Adrenal gland (tissue), 5 donors: ENCODE measurements around the gene AHCY.

Source experiments
- POLR2A ChIP-seq, 2 donors: fragments of 450-650 bp; IDR thresholded peaks; one replicate each; pipeline ENCODE4 v1.6.1; 2017; ENCODE audit warnings: antibody characterized with exemption in 2 of 2, mild to moderate bottlenecking in 2 of 2, moderate library complexity in 1 of 2
- TF ChIP-seq, protein P1 (sequence below), 6 experiments: fragments of 450-650 bp in 4 of 6; fragments of 200-600 bp in 2 of 6; sonication (generic) in 1 of 6; IDR thresholded peaks; 1 replicate in 5 of 6; 2 replicates in 1 of 6; pipeline versions ENCODE4 v1.5.1 to v1.8.0; 2016 to 2021; ENCODE audit warnings: antibody characterized with exemption in 6 of 6, mild to moderate bottlenecking in 2 of 6, moderate library complexity in 1 of 6
- donor health status: DM: no; HTN: no; CAD: no.

DNA sequence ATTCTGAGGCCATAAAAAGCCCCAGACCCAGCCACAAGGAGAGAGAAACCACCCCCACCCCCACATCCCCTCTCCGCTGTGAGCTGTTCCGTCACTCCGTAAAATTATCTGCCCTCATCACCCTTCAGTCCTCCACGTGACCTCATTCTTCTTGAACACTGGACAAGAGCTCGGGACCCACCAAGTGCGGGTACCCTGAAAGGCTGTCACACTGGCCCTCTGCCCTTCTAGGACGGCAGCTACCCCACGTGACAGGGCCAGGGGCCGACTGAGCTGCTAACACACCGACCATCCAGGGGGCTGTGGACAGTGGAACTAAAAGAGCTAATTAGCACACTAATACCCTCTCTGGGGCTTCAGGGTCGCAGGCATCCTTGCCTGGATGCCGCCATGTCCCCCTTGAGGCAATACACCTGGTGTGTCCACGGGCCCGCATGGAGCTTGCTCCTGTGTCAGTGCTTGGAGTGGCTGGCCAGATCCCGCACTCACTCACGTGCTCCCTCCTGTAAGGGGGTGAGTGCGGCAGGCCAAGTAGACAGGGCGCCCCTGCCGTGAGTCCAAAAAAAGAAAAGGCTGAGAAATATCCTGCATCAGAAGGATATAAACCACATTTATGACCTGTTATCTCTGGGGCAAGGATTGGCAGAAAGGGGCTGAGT lies 29.2 kb upstream of the AHCY start:
- TF ChIP-seq POLR2A (IDR thresholded peaks at IDR 0.05), result no peak
- TF ChIP-seq, protein P1, sequence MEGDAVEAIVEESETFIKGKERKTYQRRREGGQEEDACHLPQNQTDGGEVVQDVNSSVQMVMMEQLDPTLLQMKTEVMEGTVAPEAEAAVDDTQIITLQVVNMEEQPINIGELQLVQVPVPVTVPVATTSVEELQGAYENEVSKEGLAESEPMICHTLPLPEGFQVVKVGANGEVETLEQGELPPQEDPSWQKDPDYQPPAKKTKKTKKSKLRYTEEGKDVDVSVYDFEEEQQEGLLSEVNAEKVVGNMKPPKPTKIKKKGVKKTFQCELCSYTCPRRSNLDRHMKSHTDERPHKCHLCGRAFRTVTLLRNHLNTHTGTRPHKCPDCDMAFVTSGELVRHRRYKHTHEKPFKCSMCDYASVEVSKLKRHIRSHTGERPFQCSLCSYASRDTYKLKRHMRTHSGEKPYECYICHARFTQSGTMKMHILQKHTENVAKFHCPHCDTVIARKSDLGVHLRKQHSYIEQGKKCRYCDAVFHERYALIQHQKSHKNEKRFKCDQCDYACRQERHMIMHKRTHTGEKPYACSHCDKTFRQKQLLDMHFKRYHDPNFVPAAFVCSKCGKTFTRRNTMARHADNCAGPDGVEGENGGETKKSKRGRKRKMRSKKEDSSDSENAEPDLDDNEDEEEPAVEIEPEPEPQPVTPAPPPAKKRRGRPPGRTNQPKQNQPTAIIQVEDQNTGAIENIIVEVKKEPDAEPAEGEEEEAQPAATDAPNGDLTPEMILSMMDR (IDR thresholded peaks at IDR 0.05), result no peak
